Trophoblast cell (in vitro differentiated cells and primary cell): ENCODE data around the gene SLC29A3.

Source experiments
- DNase-seq, 2 donors: peaks; one replicate each; pipeline ENCODE4 v3.0.0-alpha.2; 2016
- H2AFZ ChIP-seq: 2 replicates; pipeline ENCODE4 v1.6.1; 2013; ENCODE audit warnings: low read length, moderate library complexity, mild to moderate bottlenecking; ENCODE audit not compliant: insufficient read depth, poor library complexity
- H2AK5ac ChIP-seq: 2 replicates; pipeline ENCODE4 v1.6.1; 2013; ENCODE audit warnings: mild to moderate bottlenecking, low read length
- H2BK120ac ChIP-seq: 2 replicates; pipeline ENCODE4 v1.6.1; 2013; ENCODE audit warnings: low read length, mild to moderate bottlenecking, moderate library complexity; ENCODE audit not compliant: insufficient read depth, poor library complexity
- H2BK12ac ChIP-seq: 2 replicates; pipeline ENCODE4 v1.6.1; 2013; ENCODE audit warnings: mild to moderate bottlenecking, low read length, moderate library complexity
- H2BK5ac ChIP-seq: 2 replicates; pipeline ENCODE4 v1.6.1; 2013; ENCODE audit warnings: low read length, low read depth, moderate library complexity, mild to moderate bottlenecking; ENCODE audit not compliant: poor library complexity
- H3K14ac ChIP-seq: 2 replicates; pipeline ENCODE4 v1.6.1; 2013; ENCODE audit warnings: mild to moderate bottlenecking, low read length
- H3K18ac ChIP-seq: 2 replicates; pipeline ENCODE4 v1.6.1; 2013; ENCODE audit warnings: mild to moderate bottlenecking, low read length
- H3K23ac ChIP-seq: 2 replicates; pipeline ENCODE4 v1.6.1; 2013; ENCODE audit warnings: low read length
- H3K27ac ChIP-seq: 2 replicates; pipeline ENCODE4 v1.5.1; 2013; ENCODE audit warnings: low read depth, mild to moderate bottlenecking, inconsistent platforms, low read length, moderate library complexity
- H3K27me3 ChIP-seq: 2 replicates; pipeline ENCODE4 v1.6.1; 2013; ENCODE audit warnings: inconsistent platforms, mild to moderate bottlenecking, low read length, moderate library complexity; ENCODE audit not compliant: insufficient read depth
- H3K36me3 ChIP-seq, 2 experiments: 1 replicate in 1 of 2; 2 replicates in 1 of 2; pipeline ENCODE4 v1.6.1; 2013; ENCODE audit warnings: low read length in 2 of 2, mild to moderate bottlenecking in 2 of 2, moderate library complexity in 1 of 2; ENCODE audit not compliant: insufficient read depth in 2 of 2, control insufficient read depth in 1 of 2
- H3K4ac ChIP-seq: 2 replicates; pipeline ENCODE4 v1.6.1; 2013; ENCODE audit warnings: low read depth, mild to moderate bottlenecking, low read length, moderate library complexity
- H3K4me1 ChIP-seq, 2 experiments: 1 replicate in 1 of 2; 2 replicates in 1 of 2; pipeline ENCODE4 v1.6.1; 2013; ENCODE audit warnings: low read length in 2 of 2, mild to moderate bottlenecking in 2 of 2, moderate library complexity in 1 of 2; ENCODE audit not compliant: insufficient read depth in 2 of 2, control insufficient read depth in 1 of 2
- H3K4me2 ChIP-seq: 2 replicates; pipeline ENCODE4 v1.6.1; 2013; ENCODE audit warnings: inconsistent platforms, mild to moderate bottlenecking, low read length, moderate library complexity
- H3K4me3 ChIP-seq: 2 replicates; pipeline ENCODE4 v1.5.1; 2013; ENCODE audit warnings: mild to moderate bottlenecking, low read depth, low read length, inconsistent platforms
- H3K79me1 ChIP-seq: one replicate; pipeline ENCODE4 v1.6.1; 2013; ENCODE audit warnings: low read length
- H3K79me2 ChIP-seq: 2 replicates; pipeline ENCODE4 v1.6.1; 2013; ENCODE audit warnings: low read length, mild to moderate bottlenecking; ENCODE audit not compliant: control insufficient read depth, insufficient read depth, poor library complexity
- H3K9ac ChIP-seq: 2 replicates; pipeline ENCODE4 v1.6.1; 2013; ENCODE audit warnings: mild to moderate bottlenecking, low read length
- H3K9me3 ChIP-seq: 2 replicates; pipeline ENCODE4 v1.6.1; 2013; ENCODE audit warnings: low read depth, mild to moderate bottlenecking, control low read depth, inconsistent platforms, low read length; ENCODE audit not compliant: insufficient read depth
- H4K12ac ChIP-seq: 2 replicates; pipeline ENCODE4 v1.6.1; 2013; ENCODE audit warnings: low read depth, mild to moderate bottlenecking, low read length, moderate library complexity
- H4K8ac ChIP-seq: 2 replicates; pipeline ENCODE4 v1.6.1; 2013; ENCODE audit warnings: low read depth, mild to moderate bottlenecking, low read length, moderate library complexity
- H4K91ac ChIP-seq: one replicate; pipeline ENCODE4 v1.6.1; 2013; ENCODE audit warnings: low read depth, mild to moderate bottlenecking, low read length, moderate library complexity
- WGBS: extraction: QIAGEN DNeasy Blood & Tissue Kit; methylation state at CpG from one replicate; pipeline ENCODE4 v1.1.7; 2013; ENCODE audit warnings: missing lambda C conversion rate; ENCODE audit not compliant: insufficient read length, insufficient coverage; ENCODE audit errors: extremely low coverage; 5-methylcytosine and 5-hydroxymethylcytosine counted together

The SLC29A3 gene

DNA sequence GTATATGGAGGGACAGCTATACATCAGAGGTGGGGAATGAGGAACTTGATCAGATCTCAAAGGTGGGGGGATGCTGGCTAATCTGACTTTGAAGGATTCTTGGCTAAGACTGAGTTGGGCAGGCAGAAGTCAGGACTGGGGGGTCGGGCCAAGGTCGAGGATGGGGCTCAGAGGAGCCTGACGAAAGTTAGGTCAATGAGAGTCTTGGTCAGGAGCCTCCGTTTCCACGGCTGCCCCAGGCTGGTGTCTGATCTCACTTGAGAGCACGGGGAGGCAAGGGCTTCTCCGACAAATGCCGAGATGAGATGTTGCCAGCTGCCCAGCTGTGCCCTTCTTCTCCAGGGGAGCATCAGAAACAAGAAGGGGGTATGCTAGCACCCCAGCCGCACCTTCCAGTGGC, 5.7 kb downstream of the SLC29A3 start:
- Histone ChIP-seq H2AFZ (no peak overlapping the region), H2BK120ac (no peak overlapping the region), H2BK12ac (no peak overlapping the region), H3K23ac (no peak overlapping the region), H3K79me1 (peaks cover under 1% of the 10 kb centered on the region), H3K4ac (no peak overlapping the region), H4K8ac (no peak overlapping the region), H4K12ac (no peak overlapping the region), H3K36me3 (peaks cover 0 to 2% of the 10 kb centered on the region in 2 experiments), H3K4me3 (no peak overlapping the region), H4K91ac (no peak overlapping the region), H3K27me3 (no peaks in the 10 kb centered on the region), H3K9ac (no peak overlapping the region), H3K18ac (no peak overlapping the region), H2BK5ac (no peak overlapping the region), H3K79me2 (no peaks in the 10 kb centered on the region), H2AK5ac (no peak overlapping the region), H3K14ac (no peak overlapping the region), H3K4me2 (no peak overlapping the region), H3K9me3 (peaks cover 4% of the 10 kb centered on the region), H3K4me1 (peaks cover 3% of the 10 kb centered on the region in 2 experiments), H3K27ac (no peak overlapping the region)
- no peak for DNase-seq
- no CpG with 5 or more reads among the region's 9 CpGs for WGBS

DNA sequence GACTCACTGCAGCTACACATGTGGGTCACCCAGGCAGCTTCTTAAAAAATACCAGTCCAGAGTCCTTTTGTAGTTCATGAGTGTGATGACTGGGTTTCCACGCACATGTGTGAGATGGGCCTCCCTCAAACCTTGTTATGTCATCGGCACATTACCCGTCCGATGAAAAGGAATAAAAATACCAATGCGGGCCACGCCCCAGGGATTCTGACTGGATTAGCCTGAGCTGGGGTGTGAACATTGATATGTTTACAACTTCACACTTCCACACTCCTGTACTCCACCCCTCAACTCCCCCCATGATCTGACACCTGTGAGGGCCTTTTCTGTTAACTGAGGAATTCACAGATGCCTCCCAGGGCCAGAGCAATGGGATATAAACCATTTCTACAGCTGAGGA, 6.2 kb downstream of the SLC29A3 start:
- H3K9ac ChIP-seq: no peak overlapping the region
- H4K12ac ChIP-seq: no peak overlapping the region
- no peak overlapping the region for H3K18ac ChIP-seq
- no peak overlapping the region for H3K4me3 ChIP-seq
- no peak overlapping the region for H3K14ac ChIP-seq
- H3K36me3 ChIP-seq: peaks cover 0 to 2% of the 10 kb centered on the region in 2 experiments
- H3K23ac ChIP-seq: no peak overlapping the region
- DNase-seq: no peak
- H3K27me3 ChIP-seq: no peaks in the 10 kb centered on the region
- H3K9me3 ChIP-seq: peaks cover 4% of the 10 kb centered on the region
- H3K79me1 ChIP-seq: no peaks in the 10 kb centered on the region
- no peak overlapping the region for H4K91ac ChIP-seq
- no peak overlapping the region for H2AFZ ChIP-seq
- H4K8ac ChIP-seq: no peak overlapping the region
- no peaks in the 10 kb centered on the region for H3K79me2 ChIP-seq
- no peak overlapping the region for H2AK5ac ChIP-seq
- no peak overlapping the region for H2BK12ac ChIP-seq
- peaks cover 0 to 3% of the 10 kb centered on the region in 2 experiments for H3K4me1 ChIP-seq
- no peak overlapping the region for H2BK5ac ChIP-seq
- WGBS: no CpG with 5 or more reads among the region's 6 CpGs
- no peak overlapping the region for H2BK120ac ChIP-seq
- H3K4ac ChIP-seq: no peak overlapping the region
- H3K27ac ChIP-seq: no peak overlapping the region
- H3K4me2 ChIP-seq: no peak overlapping the region

DNA sequence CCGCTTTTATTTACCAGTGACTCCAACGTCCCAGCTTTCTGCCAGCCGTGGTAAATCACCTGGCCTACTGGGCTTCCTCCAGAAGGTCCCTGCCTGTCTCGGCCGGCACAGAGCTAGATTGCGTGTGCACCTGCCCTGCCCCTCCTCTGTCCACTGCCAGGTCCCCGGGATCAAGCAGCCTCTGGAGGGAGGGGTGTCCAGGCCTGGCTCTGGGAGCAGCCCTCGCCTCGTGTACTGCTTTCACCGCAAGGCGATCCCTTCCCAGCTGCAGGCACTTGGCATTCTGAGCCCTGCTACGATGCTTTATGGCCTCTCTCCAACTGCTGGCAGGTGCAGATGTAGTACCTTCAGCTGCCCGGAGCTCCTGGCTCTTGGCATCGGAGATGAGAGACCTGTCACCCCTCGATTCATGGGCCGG, 7.4 kb downstream of the SLC29A3 start:
- no peak for DNase-seq
- peaks cover 0 to 3% of the 10 kb centered on the region in 2 experiments for H3K4me1 ChIP-seq
- H2BK120ac ChIP-seq: no peak overlapping the region
- H3K79me1 ChIP-seq: no peaks in the 10 kb centered on the region
- no peak overlapping the region for H4K12ac ChIP-seq
- H3K36me3 ChIP-seq: peaks cover 0 to 2% of the 10 kb centered on the region in 2 experiments
- no peaks in the 10 kb centered on the region for H3K27me3 ChIP-seq
- H3K27ac ChIP-seq: no peak overlapping the region
- H3K9me3 ChIP-seq: peaks cover 4% of the 10 kb centered on the region
- WGBS: no CpG with 5 or more reads among the region's 16 CpGs
- H3K9ac ChIP-seq: no peak overlapping the region
- H2AK5ac ChIP-seq: no peak overlapping the region
- no peak overlapping the region for H2BK5ac ChIP-seq
- no peak overlapping the region for H4K8ac ChIP-seq
- H3K18ac ChIP-seq: no peak overlapping the region
- H3K14ac ChIP-seq: no peak overlapping the region
- H3K4ac ChIP-seq: no peak overlapping the region
- H3K23ac ChIP-seq: no peak overlapping the region
- no peak overlapping the region for H3K4me3 ChIP-seq
- H2AFZ ChIP-seq: no peak overlapping the region
- no peak overlapping the region for H2BK12ac ChIP-seq
- H4K91ac ChIP-seq: no peak overlapping the region
- H3K4me2 ChIP-seq: no peak overlapping the region
- no peaks in the 10 kb centered on the region for H3K79me2 ChIP-seq

DNA sequence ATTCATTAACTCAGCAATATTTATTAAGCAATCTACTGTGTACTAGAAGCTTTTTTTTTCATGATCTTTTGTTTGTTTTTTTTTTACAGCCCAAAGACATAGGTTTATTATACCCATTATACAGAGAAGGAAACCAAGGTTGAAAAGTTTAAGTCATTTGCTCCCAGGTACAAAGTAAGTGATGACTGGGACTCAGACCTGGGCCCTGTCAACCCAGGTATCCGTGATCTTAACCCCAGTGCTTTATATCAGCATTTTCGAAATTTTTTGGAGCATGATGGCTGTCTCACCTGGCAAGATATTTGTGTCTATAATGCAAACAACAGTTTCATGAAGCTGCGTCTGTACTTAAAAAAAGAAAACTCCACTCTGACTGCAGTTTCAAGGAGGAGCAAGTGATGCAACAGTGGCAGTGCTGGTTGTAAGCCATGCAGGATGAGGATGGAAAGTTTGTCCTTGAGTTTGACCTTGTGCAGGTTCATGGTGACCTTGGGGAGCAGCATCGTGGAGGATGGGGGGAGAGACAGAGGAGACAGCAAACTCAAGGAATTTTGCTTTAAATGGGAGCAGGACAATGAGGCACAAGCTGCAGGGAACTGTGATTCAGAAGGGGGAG, 11.8 kb downstream of the SLC29A3 start:
- Histone ChIP-seq H3K79me2 (no peaks in the 10 kb centered on the region), H2AFZ (no peak overlapping the region), H2AK5ac (no peak overlapping the region), H2BK12ac (no peak overlapping the region), H4K12ac (no peak overlapping the region), H3K18ac (no peak overlapping the region), H3K4me3 (no peak overlapping the region), H3K4ac (no peak overlapping the region), H4K8ac (no peak overlapping the region), H3K14ac (no peak overlapping the region), H3K4me2 (no peak overlapping the region), H2BK5ac (no peak overlapping the region), H4K91ac (no peak overlapping the region), H3K27me3 (no peaks in the 10 kb centered on the region), H3K9me3 (no peaks in the 10 kb centered on the region), H3K36me3 (peaks cover 0 to 2% of the 10 kb centered on the region in 2 experiments), H3K4me1 (peaks cover 0 to 10% of the 10 kb centered on the region in 2 experiments), H3K79me1 (no peaks in the 10 kb centered on the region), H3K27ac (no peak overlapping the region), H2BK120ac (no peak overlapping the region), H3K23ac (no peak overlapping the region), H3K9ac (no peak overlapping the region)
- WGBS: no CpG with 5 or more reads among the region's 4 CpGs
- DNase-seq: no peak
